ENCODE data around the gene FGR.

Gene FGR

GRCh38 chr1:27575840-27576331, 59.1 kb downstream of the FGR start:
- TF ChIP-seq CTCF (IDR thresholded peaks at IDR 0.05; ENCODE audit: low read depth, low read length) = no peak
- peak overlapping the region; percentile 51 for H3K4me3 ChIP-seq (ENCODE audit: low read depth, low read length)

- TF ChIP-seq CTCF (IDR thresholded peaks at IDR 0.05; ENCODE audit: low read depth, low read length) = peak; percentile 33
- peak overlapping the region; percentile 51 for H3K4me3 ChIP-seq (ENCODE audit: low read depth, low read length)
Observed at GRCh38 chr1:27574871-27575831, 59.8 kb downstream of the FGR start.

- TF ChIP-seq CTCF (IDR thresholded peaks at IDR 0.05; ENCODE audit: low read depth, low read length) = no peak
- H3K4me3 ChIP-seq (ENCODE audit: low read depth, low read length) = no peak overlapping the region
Observed at GRCh38 chr1:27574001-27574781, 60.8 kb downstream of the FGR start.

- no peak overlapping the region for H3K4me3 ChIP-seq (ENCODE audit: low read depth, low read length)
- TF ChIP-seq CTCF (IDR thresholded peaks at IDR 0.05; ENCODE audit: low read depth, low read length) = no peak
Observed at GRCh38 chr1:27572679-27573426, 62.1 kb downstream of the FGR start.

- no peak overlapping the region for H3K4me3 ChIP-seq (ENCODE audit: low read depth, low read length)
- no peak for TF ChIP-seq CTCF (IDR thresholded peaks at IDR 0.05; ENCODE audit: low read depth, low read length)
Observed at GRCh38 chr1:27572019-27572678, 62.8 kb downstream of the FGR start.

- TF ChIP-seq CTCF (IDR thresholded peaks at IDR 0.05; ENCODE audit: low read depth, low read length) = no peak
- no peak overlapping the region for H3K4me3 ChIP-seq (ENCODE audit: low read depth, low read length)
Observed at GRCh38 chr1:27571439-27572018, 63.5 kb downstream of the FGR start.

All from WI38 (cell line).